MM.1S (cell line): ENCODE measurements around the gene C3.

Source experiments
- EZH2 ChIP-seq: fragments of 300-600 bp; sonication (generic); optimal IDR thresholded peaks from 2 replicates; pipeline ENCODE3; 2017; ENCODE audit warnings: low read depth, mild to moderate bottlenecking, antibody characterized with exemption, low read length, mixed read lengths
- EZH2phosphoT487 ChIP-seq: fragments of 300-600 bp; sonication (generic); IDR thresholded peaks from 2 replicates; pipeline ENCODE4 v1.6.1; 2018; ENCODE audit warnings: antibody characterized with exemption, low read length
- TF ChIP-seq, protein P1 (sequence below): fragments of 300-600 bp; sonication (generic); IDR thresholded peaks from 2 replicates; pipeline ENCODE4 v1.5.1; 2016; ENCODE audit warnings: antibody characterized with exemption, low read length, mixed read lengths

DNA sequence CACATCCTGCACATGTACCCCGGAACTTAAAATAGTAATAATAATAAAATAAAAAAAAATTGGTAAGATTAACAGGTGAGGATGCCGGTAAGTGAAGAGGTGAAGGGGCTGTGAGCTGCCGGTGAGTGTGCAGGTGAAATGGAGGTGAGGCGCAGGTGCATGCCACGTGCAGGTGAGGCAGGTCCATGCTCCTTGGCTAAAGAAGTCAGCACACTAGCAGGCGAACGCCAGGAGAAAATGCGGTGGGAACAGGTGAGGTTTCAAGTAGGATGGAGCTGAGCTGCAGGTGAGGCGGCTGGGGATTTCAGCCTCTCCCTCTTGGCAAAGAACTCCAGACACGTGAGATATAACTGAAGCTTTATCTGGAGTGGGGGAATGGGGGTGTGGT is 43.0 kb downstream of the C3 start:
- TF ChIP-seq, protein P1, sequence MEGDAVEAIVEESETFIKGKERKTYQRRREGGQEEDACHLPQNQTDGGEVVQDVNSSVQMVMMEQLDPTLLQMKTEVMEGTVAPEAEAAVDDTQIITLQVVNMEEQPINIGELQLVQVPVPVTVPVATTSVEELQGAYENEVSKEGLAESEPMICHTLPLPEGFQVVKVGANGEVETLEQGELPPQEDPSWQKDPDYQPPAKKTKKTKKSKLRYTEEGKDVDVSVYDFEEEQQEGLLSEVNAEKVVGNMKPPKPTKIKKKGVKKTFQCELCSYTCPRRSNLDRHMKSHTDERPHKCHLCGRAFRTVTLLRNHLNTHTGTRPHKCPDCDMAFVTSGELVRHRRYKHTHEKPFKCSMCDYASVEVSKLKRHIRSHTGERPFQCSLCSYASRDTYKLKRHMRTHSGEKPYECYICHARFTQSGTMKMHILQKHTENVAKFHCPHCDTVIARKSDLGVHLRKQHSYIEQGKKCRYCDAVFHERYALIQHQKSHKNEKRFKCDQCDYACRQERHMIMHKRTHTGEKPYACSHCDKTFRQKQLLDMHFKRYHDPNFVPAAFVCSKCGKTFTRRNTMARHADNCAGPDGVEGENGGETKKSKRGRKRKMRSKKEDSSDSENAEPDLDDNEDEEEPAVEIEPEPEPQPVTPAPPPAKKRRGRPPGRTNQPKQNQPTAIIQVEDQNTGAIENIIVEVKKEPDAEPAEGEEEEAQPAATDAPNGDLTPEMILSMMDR: no peak
- TF ChIP-seq EZH2: no peak
- no peak for TF ChIP-seq EZH2phosphoT487
